SK-N-SH (cell line): ENCODE measurements around the gene CYB561A3. TPM values are rescaled to one million over a fixed set of nuclear protein-coding genes. Genes with fewer than 3 reads are reported as not detected.

Experiments used
- CTCF ChIA-PET: fragments of 300-600, 350-600 bp; formaldehyde crosslinking; extraction: SDS; loops from one replicate; lab custom pipeline; 2021; lab: Yijun Ruan, JAX
- POLR2A ChIA-PET: fragments of 350-600 bp; sonication (Branson Sonifier 250); formaldehyde crosslinking; extraction: SDS; loops from one replicate; lab custom pipeline; 2020; ENCODE audit warnings: antibody characterized with exemption, inconsistent platforms; lab: Yijun Ruan, JAX
- DNase-seq: peaks from one replicate; pipeline ENCODE4 v3.0.0; 2012
- H2AFZ ChIP-seq: fragments of 200-600 bp; sonication (generic); 2 replicates; pipeline ENCODE4 v1.8.1; 2016; ENCODE audit warnings: antibody characterized with exemption, mild to moderate bottlenecking, low read depth
- H3F3A ChIP-seq: fragments of 200-600 bp; sonication (generic); replicated peaks from 2 replicates; pipeline ENCODE3; 2016; ENCODE audit warnings: antibody characterized with exemption, mild to moderate bottlenecking; ENCODE audit not compliant: insufficient read depth
- H3K27ac ChIP-seq, 2 experiments: fragments of 200-500 bp in 1 of 2; fragments of 200-600 bp in 1 of 2; sonication (Bioruptor generic) in 1 of 2; sonication (generic), shearing (Covaris generic) in 1 of 2; 2 replicates each; pipeline versions ENCODE4 v1.5.1 to v1.6.1; 2014 to 2016; ENCODE audit warnings: low read depth in 2 of 2, inconsistent platforms in 1 of 2, low read length in 1 of 2, mild to moderate bottlenecking in 1 of 2, mixed read lengths in 1 of 2
- H3K27me3 ChIP-seq: fragments of 200-600 bp; sonication (generic), shearing (Covaris generic); 2 replicates; pipeline ENCODE4 v1.6.1; 2016; ENCODE audit warnings: mixed run types; ENCODE audit not compliant: insufficient read depth
- H3K36me3 ChIP-seq, 2 experiments: fragments of 200-500 bp in 1 of 2; fragments of 200-600 bp in 1 of 2; sonication (Bioruptor generic) in 1 of 2; sonication (generic) in 1 of 2; replicated peaks in 1 of 2; 2 replicates each; pipeline versions ENCODE3 to v1.5.1; 2014 to 2016; ENCODE audit warnings: low read length in 1 of 2, mild to moderate bottlenecking in 1 of 2; ENCODE audit not compliant: insufficient read depth in 2 of 2, control insufficient read depth in 1 of 2
- H3K4me1 ChIP-seq, 2 experiments: fragments of 200-500 bp in 1 of 2; fragments of 200-600 bp in 1 of 2; sonication (Bioruptor generic) in 1 of 2; sonication (generic), shearing (Covaris generic) in 1 of 2; 2 replicates each; pipeline versions ENCODE4 v1.5.1 to v1.6.1; 2014 to 2016; ENCODE audit warnings: low read depth in 1 of 2, low read length in 1 of 2, mixed run types in 1 of 2; ENCODE audit not compliant: insufficient read depth in 2 of 2, control insufficient read depth in 1 of 2
- H3K4me2 ChIP-seq: fragments of 200-600 bp; sonication (generic), shearing (Covaris generic); 2 replicates; pipeline ENCODE4 v1.6.1; 2017; ENCODE audit warnings: mixed run types
- H3K4me3 ChIP-seq, 2 experiments: fragments of 200-500 bp in 1 of 2; fragments of 200-600 bp in 1 of 2; sonication (Bioruptor generic) in 1 of 2; sonication (generic), shearing (Covaris generic) in 1 of 2; 2 replicates each; pipeline versions ENCODE4 v1.5.1 to v1.8.1; 2014 to 2016; ENCODE audit warnings: low read depth in 2 of 2, inconsistent platforms in 1 of 2, low read length in 1 of 2, mild to moderate bottlenecking in 1 of 2, mixed read lengths in 1 of 2, moderate library complexity in 1 of 2
- H3K79me2 ChIP-seq: fragments of 200-600 bp; sonication (generic); 2 replicates; pipeline ENCODE4 v1.8.1; 2017; ENCODE audit warnings: mild to moderate bottlenecking; ENCODE audit not compliant: insufficient read depth
- H3K9ac ChIP-seq: fragments of 200-600 bp; sonication (generic); 2 replicates; pipeline ENCODE4 v1.6.1; 2017; ENCODE audit warnings: mixed run types
- H3K9me2 ChIP-seq: fragments of 200-600 bp; sonication (generic); 2 replicates; pipeline ENCODE4 v1.6.1; 2017; ENCODE audit warnings: mixed run types
- H3K9me3 ChIP-seq: fragments of 200-600 bp; sonication (generic); 2 replicates; pipeline ENCODE4 v1.6.1; 2017; ENCODE audit warnings: mixed run types, mild to moderate bottlenecking, moderate library complexity
- H4K20me1 ChIP-seq: fragments of 200-600 bp; sonication (generic); 2 replicates; pipeline ENCODE4 v1.6.1; 2017; ENCODE audit warnings: mild to moderate bottlenecking, mixed run types; ENCODE audit not compliant: insufficient read depth
- CTCF ChIP-seq: fragments of 200-600 bp; sonication (generic); IDR thresholded peaks from 2 replicates; pipeline ENCODE4 v1.6.1; 2017; ENCODE audit warnings: antibody characterized with exemption, mild to moderate bottlenecking, moderate library complexity
- EZH2phosphoT487 ChIP-seq: fragments of 200-600 bp; sonication (generic); IDR thresholded peaks from 2 replicates; pipeline ENCODE4 v1.6.1; 2017; ENCODE audit warnings: low read depth, mixed run types, mild to moderate bottlenecking, antibody characterized with exemption, moderate library complexity, borderline replicate concordance
- GABPA ChIP-seq: IDR thresholded peaks from 2 replicates; pipeline ENCODE4 v1.4.0; 2012; ENCODE audit warnings: low read depth, mild to moderate bottlenecking
- GATA2 ChIP-seq: sonication (generic); formaldehyde crosslinking; IDR thresholded peaks from 2 replicates; pipeline ENCODE4 v1.5.0; 2020; ENCODE audit warnings: mild to moderate bottlenecking, missing genetic modification reagents
- IRF3 ChIP-seq: fragments of 150-350 bp; IDR thresholded peaks from 2 replicates; pipeline ENCODE4 v1.6.1; 2016; ENCODE audit warnings: mild to moderate bottlenecking, low read depth, low read length
- JUND ChIP-seq: IDR thresholded peaks from 2 replicates; pipeline ENCODE4 v1.4.0; 2012
- REST ChIP-seq: IDR thresholded peaks from 2 replicates; pipeline ENCODE4 v1.6.1; 2012; ENCODE audit warnings: mild to moderate bottlenecking, low read depth, low read length, moderate library complexity
- TAF1 ChIP-seq: IDR thresholded peaks from 2 replicates; pipeline ENCODE4 v1.6.1; 2012; ENCODE audit warnings: low read depth, mild to moderate bottlenecking, low read length, moderate library complexity, borderline replicate concordance
- TEAD4 ChIP-seq: IDR thresholded peaks from 2 replicates; pipeline ENCODE4 v1.4.0; 2012; ENCODE audit warnings: mild to moderate bottlenecking, borderline replicate concordance; ENCODE audit not compliant: insufficient read depth
- USF1 ChIP-seq: IDR thresholded peaks from 2 replicates; pipeline ENCODE4 v1.4.0; 2012; ENCODE audit warnings: low read depth, borderline replicate concordance
- USF2 ChIP-seq: fragments of 150-350 bp; IDR thresholded peaks from 2 replicates; pipeline ENCODE4 v1.6.1; 2017; ENCODE audit warnings: antibody characterized with exemption, low read length, low read depth, borderline replicate concordance
- YY1 ChIP-seq: IDR thresholded peaks from 2 replicates; pipeline ENCODE4 v1.4.0; 2012; ENCODE audit warnings: low read depth, mild to moderate bottlenecking
- WGBS: methylation state at CpG from one replicate; pipeline ENCODE4 v1.1.6; 2017; ENCODE audit warnings: low lambda C conversion rate; 5-methylcytosine and 5-hydroxymethylcytosine counted together
- polyA plus RNA-seq, 3 experiments: library from polyadenylated mRNA; depleted of rRNA; stranded (reverse); fragments of >200 nt; gene quantifications; 2 replicates each; pipeline ENCODE4 v1.2.3, GENCODE V29; 2012

Gene CYB561A3
- polyA plus RNA-seq, 1 of the 3 experiments (the other 2 are of a cell fraction): 76.4 TPM

GRCh38 chr11:61342207-61342803 lies 19.4 kb downstream of the CYB561A3 start:
- 90% methylated on average over 18 of the region's 20 CpGs for WGBS
- TF ChIP-seq USF1: no peak
- no peak for DNase-seq

GRCh38 chr11:61341706-61342105 lies 20.0 kb downstream of the CYB561A3 start:
- CTCF ChIA-PET: interaction anchor here (1.2 to 3.3 kb wide), 4 partner anchors 16 to 51 kb away, joined by 3 to 19 read pairs (median 6); partner anchors contain the start of genes CYB561A3, TMEM138 and TMEM216
- Histone ChIP-seq H3K4me2 (no peak overlapping the region), H3K27ac (no peak overlapping the region), H2AFZ (no peak overlapping the region), H4K20me1 (no peaks in the 10 kb centered on the region), H3K27me3 (no peaks in the 10 kb centered on the region), H3K4me3 (no peak overlapping the region), H3K9ac (no peak overlapping the region), H3K79me2 (no peaks in the 10 kb centered on the region), H3F3A (no peaks in the 10 kb centered on the region), H3K9me3 (no peaks in the 10 kb centered on the region), H3K9me2 (no peaks in the 10 kb centered on the region), H3K4me1 (peaks cover 0 to 24% of the 10 kb centered on the region in 2 experiments; a peak in 1 of 4 replicates), H3K36me3 (peaks cover 0 to 37% of the 10 kb centered on the region in 2 experiments)
- WGBS: 100% methylated on average over 3 of the region's 4 CpGs
- DNase-seq: no peak
- POLR2A ChIA-PET: interaction anchor here (1.5 kb wide), 1 partner anchor 20 kb away, joined by 6 read pairs; the partner anchor contains the start of genes CYB561A3 and TMEM138
- TF ChIP-seq IRF3 (no peak), GABPA (no peak), USF1 (no peak), REST (no peak), JUND (no peak), GATA2 (no peak), USF2 (no peak), EZH2phosphoT487 (no peak), YY1 (no peak), TAF1 (no peak), CTCF (no peak), TEAD4 (no peak)

More at GRCh38 chr11:61342207-61342803, 19.4 kb downstream of the CYB561A3 start:
- ChIA-PET POLR2A (interaction anchor here (1.5 kb wide), 1 partner anchor 19 kb away, joined by 6 read pairs; the partner anchor contains the start of genes CYB561A3 and TMEM138), CTCF (interaction anchor here (1.2 to 3.3 kb wide), 4 partner anchors 16 to 51 kb away, joined by 3 to 19 read pairs (median 6); partner anchors contain the start of genes CYB561A3, TMEM138 and TMEM216)
- no peaks in the 10 kb centered on the region for H3K9me2 ChIP-seq
- no peaks in the 10 kb centered on the region for H3K9me3 ChIP-seq
- no peaks in the 10 kb centered on the region for H3K27me3 ChIP-seq
- no peaks in the 10 kb centered on the region for H3K79me2 ChIP-seq
- no peaks in the 10 kb centered on the region for H3F3A ChIP-seq
- H3K27ac ChIP-seq: no peak overlapping the region
- no peak overlapping the region for H2AFZ ChIP-seq
- peaks cover 0 to 37% of the 10 kb centered on the region in 2 experiments for H3K36me3 ChIP-seq
- no peak overlapping the region for H3K4me2 ChIP-seq
- no peak overlapping the region for H3K4me3 ChIP-seq
- H3K9ac ChIP-seq: no peak overlapping the region
- H3K4me1 ChIP-seq: peaks cover 0 to 26% of the 10 kb centered on the region in 2 experiments; a peak in 1 of 4 replicates
- H4K20me1 ChIP-seq: no peaks in the 10 kb centered on the region
